Stromal cell of bone marrow (primary cell): ENCODE data around the gene VWA5A.
"Not testable (repeated sequence)": the region's sequence is repeated elsewhere in the genome, so short reads cannot be mapped to it uniquely, and the experiment has no call there.

Experiments
- DNase-seq: peaks from one replicate; pipeline ENCODE4 v3.0.0-alpha.2; 2012; ENCODE audit warnings: low read depth

VWA5A gene

DNA sequence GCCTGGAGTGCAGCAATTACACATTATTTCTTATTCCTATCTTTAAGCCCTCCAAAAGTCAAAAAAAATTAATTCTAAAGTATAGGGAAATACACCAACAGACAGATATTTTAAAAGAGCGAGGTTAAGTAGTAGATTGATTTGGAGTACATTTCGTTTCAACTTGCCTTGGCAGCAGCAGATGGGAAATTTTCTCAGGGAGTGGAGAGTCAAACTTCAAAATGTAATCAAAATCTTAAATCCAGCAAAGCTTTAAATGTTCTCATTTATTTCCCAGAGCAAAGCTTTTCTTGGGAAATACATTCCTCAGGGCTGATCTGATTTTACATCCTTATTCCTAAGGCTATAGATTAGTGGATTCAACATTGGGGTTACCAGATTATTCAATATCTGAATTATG is 21.9 kb upstream of the VWA5A start:
- no peak for DNase-seq

- DNase-seq, result no peak
Observed at GRCh38 chr11:124094731-124095130, 20.5 kb upstream of the VWA5A start.

- DNase-seq, result no peak
Observed at GRCh38 chr11:124096364-124096763, 18.9 kb upstream of the VWA5A start.

- no peak for DNase-seq
Observed at GRCh38 chr11:124098141-124098540, 17.1 kb upstream of the VWA5A start.

DNA sequence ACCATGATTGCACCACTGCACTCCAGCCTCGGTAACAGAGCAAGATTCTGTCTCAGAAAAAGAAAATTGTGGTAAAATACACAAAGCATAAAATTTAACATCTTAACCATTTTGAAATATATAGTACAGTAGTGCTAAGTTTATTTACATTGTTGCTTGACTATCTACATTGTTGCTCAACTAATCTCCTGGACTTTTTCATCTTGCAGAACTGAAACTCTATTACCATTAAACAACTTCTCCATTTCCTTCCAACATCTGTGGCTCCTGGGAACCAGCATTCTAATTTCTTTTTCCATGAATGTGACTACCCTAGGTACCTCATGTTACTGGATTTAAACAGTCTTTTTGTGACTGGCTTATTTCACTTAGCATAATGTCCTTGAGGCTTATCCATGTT is 13.5 kb upstream of the VWA5A start:
- DNase-seq, result no peak

DNA sequence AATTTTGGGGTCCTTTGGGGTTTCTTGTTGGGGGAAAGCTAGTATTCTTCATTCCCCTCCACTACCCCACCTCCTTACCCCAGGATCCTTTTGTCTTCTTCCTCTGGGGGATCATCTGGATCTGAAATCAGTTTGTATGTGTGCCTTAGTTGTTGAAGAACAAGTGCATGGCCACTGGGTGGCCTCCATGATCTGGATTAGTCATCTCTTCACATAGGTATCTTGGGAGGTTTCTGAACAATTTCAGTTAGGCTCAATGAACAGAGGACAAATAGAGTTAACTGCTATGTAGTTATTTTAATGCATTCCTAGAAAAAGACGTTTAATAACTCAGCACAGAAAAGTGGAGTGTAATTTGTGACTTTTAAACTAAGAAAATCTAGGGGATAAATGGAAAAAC is 7.1 kb upstream of the VWA5A start:
- no peak for DNase-seq

GRCh38 chr11:124109377-124109776 is 5.9 kb upstream of the VWA5A start:
- DNase-seq, result no peak

GRCh38 chr11:124110201-124110600 is 5.0 kb upstream of the VWA5A start:
- DNase-seq, result no peak

DNA sequence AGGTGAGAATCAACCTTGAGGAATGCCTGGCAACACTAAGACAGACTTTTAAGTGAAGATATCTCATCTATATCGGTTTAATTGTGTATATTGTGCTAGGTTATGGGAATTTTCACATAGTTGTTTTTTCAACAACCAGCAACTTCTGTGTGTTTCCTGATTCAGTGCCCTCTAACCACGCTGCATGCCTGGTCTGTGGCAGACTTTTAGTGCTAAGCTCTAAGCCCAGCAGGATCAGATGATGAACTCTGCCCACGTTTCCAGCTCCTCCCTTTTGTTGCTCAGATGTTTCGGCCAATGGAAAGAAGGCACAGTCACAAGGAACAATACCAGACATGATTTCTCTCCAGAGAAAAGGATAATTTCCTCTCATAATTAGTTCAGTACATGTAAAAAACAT is 1.4 kb upstream of the VWA5A start:
- peak; percentile 49 for DNase-seq

DNA sequence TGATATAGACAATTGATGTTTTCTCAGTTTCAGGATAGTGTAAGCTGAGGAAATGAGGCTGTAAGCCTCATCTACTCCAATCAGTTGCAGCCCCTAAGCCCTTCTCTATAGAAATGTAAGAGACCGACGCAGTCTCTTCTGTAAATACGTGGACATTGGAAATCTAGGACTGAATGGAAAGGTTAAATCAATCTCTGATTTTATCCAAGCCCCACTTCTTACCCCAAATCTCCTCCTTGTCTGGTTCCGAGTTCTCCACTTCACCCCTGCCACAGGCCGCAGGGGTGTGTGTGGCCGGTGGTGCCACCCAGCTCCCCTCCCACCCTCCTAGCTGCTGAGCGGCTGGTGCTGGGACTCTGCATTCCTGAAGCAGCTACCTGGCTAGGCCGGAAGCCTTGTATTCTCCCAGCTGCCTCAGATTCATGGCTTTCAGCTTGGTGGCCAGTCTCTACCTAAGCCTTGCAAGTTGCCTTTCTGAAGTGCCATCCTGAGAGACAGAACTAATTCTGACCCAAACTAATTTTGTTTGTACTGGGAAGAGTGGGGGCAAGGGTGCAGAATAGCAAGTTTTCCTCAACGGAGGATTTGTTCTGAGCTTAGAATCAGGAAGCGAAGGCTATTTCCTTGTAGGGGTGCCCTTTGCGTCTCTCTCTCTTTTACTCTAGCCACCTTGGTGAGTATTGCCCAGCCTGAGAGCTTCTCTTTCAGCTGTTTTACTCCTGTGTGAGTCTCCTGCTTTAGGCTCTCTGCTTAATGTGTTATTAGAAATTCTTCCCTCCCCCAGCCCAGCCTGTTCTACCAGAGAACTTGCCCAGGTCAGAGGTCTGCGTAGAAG is 749 bp downstream of the VWA5A start:
- DNase-seq, result no peak

GRCh38 chr11:124119103-124119502 is 3.9 kb downstream of the VWA5A start:
- DNase-seq, result no peak

DNA sequence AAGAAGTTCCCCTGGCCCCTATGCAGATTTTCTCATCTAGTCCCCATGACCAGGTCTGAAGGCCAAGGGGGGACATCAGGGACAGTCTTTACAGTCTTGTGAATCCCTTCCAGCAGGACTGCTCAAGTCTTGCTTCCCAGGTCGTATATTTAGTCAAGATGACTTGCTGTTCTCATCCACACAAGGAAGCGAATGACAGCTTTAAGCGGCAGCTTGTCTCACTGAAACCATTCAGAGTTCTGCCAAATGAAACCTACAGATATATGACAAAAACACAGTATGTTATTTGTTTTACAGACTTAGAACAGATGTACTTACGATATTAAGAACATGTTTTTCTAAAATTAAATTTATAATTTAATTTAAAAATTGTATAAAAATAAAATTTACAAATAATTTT is 5.6 kb downstream of the VWA5A start:
- DNase-seq, result no peak

GRCh38 chr11:124122123-124122522 is 6.9 kb downstream of the VWA5A start:
- no peak for DNase-seq

- DNase-seq, result no peak
Observed at GRCh38 chr11:124123622-124124021, 8.4 kb downstream of the VWA5A start.

DNA sequence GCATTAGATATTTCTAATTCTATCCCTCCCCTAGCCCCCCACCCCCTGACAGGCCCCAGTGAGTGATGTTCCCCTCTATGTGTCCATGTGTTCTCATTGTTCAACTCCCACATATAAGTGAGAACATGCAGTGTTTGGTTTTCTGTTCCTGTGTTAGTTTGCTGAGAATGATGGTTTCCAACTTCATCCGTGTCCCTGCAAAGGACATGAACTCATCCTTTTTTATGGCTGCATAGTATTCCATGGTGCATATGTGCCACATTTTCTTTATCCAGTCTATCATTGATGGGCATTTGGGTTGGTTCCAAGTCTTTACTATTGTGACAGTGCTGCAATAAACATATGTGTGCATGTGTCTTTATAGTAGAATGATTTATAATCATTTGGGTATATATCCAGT is 11.9 kb downstream of the VWA5A start:
- not testable (repeated sequence) for DNase-seq

DNA sequence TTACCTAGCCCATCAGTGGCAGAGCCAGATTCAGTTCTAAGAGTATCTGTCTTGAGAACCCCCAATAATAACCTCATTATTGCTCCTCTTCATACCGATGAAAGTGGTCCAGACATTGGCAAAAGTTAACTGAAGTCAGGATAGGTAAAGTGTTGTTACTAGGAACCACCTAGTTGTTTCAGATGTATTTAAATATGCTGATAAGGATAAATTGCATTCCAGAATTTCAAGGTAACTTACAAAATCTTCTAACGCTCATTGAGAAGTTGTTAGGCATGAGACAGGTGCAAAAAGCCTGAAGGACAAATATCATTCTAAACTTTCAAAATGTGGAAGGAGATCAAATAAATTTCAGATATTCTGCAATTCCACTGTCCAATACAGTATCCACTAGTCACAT is 27.8 kb downstream of the VWA5A start:
- no peak for DNase-seq

DNA sequence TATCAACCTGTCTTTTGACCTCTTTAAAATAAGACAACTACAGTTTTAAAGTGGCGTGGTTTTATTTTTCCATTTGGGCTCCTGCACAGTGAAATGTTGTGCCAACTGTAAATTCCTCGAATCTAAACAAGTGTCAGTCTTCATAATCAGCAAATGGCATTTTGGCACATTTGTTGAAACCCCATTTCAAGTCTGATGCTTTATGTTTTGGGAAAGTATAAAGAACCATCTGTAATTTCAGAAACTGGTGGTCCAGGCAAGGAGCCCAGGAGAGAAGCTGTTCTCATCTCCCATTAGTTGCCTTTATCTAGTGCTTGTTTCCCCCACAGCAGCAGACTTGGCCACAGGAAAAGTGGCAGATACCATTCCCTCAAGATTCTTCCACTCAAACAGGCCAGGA is 32.7 kb downstream of the VWA5A start:
- no peak for DNase-seq

GRCh38 chr11:124150684-124151083 is 35.4 kb downstream of the VWA5A start:
- no peak for DNase-seq

- DNase-seq, result no peak
Observed at GRCh38 chr11:124152770-124153407, 37.6 kb downstream of the VWA5A start.

- no peak for DNase-seq
Observed at GRCh38 chr11:124153821-124154220, 38.6 kb downstream of the VWA5A start.

GRCh38 chr11:124159481-124159880 is 44.2 kb downstream of the VWA5A start:
- DNase-seq, result no peak

GRCh38 chr11:124160986-124161385 is 45.7 kb downstream of the VWA5A start:
- DNase-seq, result no peak

- no peak for DNase-seq
Observed at GRCh38 chr11:124167826-124168231, 52.6 kb downstream of the VWA5A start.

DNA sequence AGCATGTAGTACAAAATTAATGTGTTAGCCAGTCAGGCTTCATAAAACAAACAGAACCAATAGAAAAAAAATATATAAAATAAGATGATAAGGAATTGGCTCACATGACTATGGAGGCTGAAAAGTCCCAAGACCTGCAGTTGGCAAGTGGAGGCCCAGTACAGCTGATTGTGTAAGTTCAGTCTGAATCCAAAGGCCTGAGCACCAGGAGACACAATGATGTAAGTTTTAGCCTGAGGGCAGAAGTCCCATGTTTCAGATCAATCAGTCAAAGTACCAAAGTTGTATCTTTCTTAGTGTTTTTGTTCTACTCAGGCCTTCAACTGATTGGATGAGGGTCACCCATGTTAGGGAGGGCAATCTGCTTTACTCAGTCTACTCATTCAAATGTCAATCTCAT is 53.5 kb downstream of the VWA5A start:
- no peak for DNase-seq
